ENCODE results near the gene AEBP1. TPM values are rescaled to one million over a fixed set of nuclear protein-coding genes. Genes with fewer than 3 reads are reported as not detected.

The AEBP1 gene
- total and polyA plus RNA-seq, 2 of the 4 experiments (the other 2 are of a cell fraction): 1.1 to 5.7 TPM

DNA sequence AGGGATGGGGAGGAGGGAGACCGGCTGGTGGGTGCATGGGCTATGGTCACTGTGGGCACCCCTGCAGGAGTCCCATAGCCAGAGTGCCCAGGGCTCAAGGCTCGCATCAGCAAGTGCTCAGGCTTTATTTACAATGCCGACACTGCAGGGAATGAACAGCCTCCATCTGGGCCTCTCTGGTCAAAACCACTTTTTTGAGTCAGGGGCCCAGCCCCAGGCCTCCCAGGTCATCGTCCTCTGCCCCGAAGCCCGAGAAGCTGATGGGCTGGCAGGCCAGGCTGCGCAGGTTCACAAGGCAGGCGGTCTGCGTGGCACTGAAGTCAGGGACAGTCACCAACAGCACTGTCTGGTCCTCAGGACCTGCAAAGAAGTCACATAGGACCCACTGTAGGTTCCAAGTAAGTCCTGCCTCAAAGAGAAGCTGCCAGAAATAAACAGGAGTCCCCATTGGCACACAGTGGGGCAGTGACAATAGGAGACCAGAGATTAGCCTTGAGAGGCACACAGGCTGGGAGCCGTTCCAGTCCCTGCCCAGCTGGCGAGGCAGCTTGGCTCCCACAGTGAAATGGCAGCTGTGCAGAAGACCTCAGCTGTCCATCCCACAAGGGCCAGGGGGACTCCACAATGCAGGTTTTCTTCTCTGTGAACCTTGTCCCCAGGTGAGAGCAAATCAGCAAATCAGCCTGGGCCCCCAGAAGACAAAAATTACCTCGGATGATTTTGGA, 10.6 kb downstream of the AEBP1 start:
- no peak overlapping the region for H3K4me3 ChIP-seq (ENCODE audit: insufficient read depth, low read depth, low read length)
- WGBS, 2 experiments (ENCODE audit: extremely low coverage in 2 of 2, insufficient read length in 1 of 2): 97% methylated on average over 9 of the region's 12 CpGs; no CpG with 5 or more reads in 1 of the 2 experiments
- no peak overlapping the region for H3K14ac ChIP-seq (replicated peaks; ENCODE audit: low read depth, low read length)
- POLR2A ChIA-PET (ENCODE audit: unreplicated experiment): no interaction called here
- H2BK15ac ChIP-seq (ENCODE audit: low read depth, low read length): no peak overlapping the region
- CTCF ChIA-PET: no interaction called here
- H2BK5ac ChIP-seq (ENCODE audit: low read depth, low read length, poor library complexity, severe bottlenecking): no peak overlapping the region
- no peak overlapping the region for H3K27ac ChIP-seq (ENCODE audit: insufficient read depth, low read length)
- TF ChIP-seq RAD21 (IDR thresholded peaks at IDR 0.05; ENCODE audit: low read length) (no peak), NFE2L2 (IDR thresholded peaks at IDR 0.05; ENCODE audit: low read depth, low read length) (no peak), POLR2A (IDR thresholded peaks at IDR 0.05; ENCODE audit: low read depth, low read length) (no peak), BHLHE40 (IDR thresholded peaks at IDR 0.05; ENCODE audit: low read depth, low read length) (no peak), SMC3 (IDR thresholded peaks at IDR 0.05; ENCODE audit: low read depth, low read length) (no peak), RCOR1 (IDR thresholded peaks at IDR 0.05; ENCODE audit: insufficient replicate concordance, low read length) (no peak), RFX5 (IDR thresholded peaks at IDR 0.05; ENCODE audit: low read depth, low read length) (no peak), CEBPB (IDR thresholded peaks at IDR 0.05; ENCODE audit: low read depth, low read length) (no peak), CHD1 (IDR thresholded peaks at IDR 0.05; ENCODE audit: low read depth, low read length) (no peak), MAFK (IDR thresholded peaks at IDR 0.05; ENCODE audit: low read depth, low read length) (no peak), MXI1 (IDR thresholded peaks at IDR 0.05; ENCODE audit: borderline replicate concordance, low read depth, low read length) (no peak), FOS (IDR thresholded peaks at IDR 0.05; ENCODE audit: low read depth, low read length) (no peak), MAZ (IDR thresholded peaks at IDR 0.05; ENCODE audit: borderline replicate concordance, low read depth, low read length) (no peak)
- TF ChIP-seq, protein P1, sequence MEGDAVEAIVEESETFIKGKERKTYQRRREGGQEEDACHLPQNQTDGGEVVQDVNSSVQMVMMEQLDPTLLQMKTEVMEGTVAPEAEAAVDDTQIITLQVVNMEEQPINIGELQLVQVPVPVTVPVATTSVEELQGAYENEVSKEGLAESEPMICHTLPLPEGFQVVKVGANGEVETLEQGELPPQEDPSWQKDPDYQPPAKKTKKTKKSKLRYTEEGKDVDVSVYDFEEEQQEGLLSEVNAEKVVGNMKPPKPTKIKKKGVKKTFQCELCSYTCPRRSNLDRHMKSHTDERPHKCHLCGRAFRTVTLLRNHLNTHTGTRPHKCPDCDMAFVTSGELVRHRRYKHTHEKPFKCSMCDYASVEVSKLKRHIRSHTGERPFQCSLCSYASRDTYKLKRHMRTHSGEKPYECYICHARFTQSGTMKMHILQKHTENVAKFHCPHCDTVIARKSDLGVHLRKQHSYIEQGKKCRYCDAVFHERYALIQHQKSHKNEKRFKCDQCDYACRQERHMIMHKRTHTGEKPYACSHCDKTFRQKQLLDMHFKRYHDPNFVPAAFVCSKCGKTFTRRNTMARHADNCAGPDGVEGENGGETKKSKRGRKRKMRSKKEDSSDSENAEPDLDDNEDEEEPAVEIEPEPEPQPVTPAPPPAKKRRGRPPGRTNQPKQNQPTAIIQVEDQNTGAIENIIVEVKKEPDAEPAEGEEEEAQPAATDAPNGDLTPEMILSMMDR (conservative IDR thresholded peaks at IDR 0.05; ENCODE audit: low read depth, low read length): no peak
- TF ChIP-seq, protein P2, sequence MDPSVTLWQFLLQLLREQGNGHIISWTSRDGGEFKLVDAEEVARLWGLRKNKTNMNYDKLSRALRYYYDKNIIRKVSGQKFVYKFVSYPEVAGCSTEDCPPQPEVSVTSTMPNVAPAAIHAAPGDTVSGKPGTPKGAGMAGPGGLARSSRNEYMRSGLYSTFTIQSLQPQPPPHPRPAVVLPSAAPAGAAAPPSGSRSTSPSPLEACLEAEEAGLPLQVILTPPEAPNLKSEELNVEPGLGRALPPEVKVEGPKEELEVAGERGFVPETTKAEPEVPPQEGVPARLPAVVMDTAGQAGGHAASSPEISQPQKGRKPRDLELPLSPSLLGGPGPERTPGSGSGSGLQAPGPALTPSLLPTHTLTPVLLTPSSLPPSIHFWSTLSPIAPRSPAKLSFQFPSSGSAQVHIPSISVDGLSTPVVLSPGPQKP (IDR thresholded peaks at IDR 0.05; ENCODE audit: borderline replicate concordance, low read depth, low read length): no peak
- TF ChIP-seq, protein P3, sequence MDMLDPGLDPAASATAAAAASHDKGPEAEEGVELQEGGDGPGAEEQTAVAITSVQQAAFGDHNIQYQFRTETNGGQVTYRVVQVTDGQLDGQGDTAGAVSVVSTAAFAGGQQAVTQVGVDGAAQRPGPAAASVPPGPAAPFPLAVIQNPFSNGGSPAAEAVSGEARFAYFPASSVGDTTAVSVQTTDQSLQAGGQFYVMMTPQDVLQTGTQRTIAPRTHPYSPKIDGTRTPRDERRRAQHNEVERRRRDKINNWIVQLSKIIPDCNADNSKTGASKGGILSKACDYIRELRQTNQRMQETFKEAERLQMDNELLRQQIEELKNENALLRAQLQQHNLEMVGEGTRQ (IDR thresholded peaks at IDR 0.05; ENCODE audit: low read depth, low read length): no peak
- H2AK9ac ChIP-seq (replicated peaks; ENCODE audit: low read depth, low read length, poor library complexity): no peak overlapping the region
- H3K9me3 ChIP-seq (ENCODE audit: control insufficient read depth, insufficient read depth, low read length): no peaks in the 10 kb centered on the region
- ATAC-seq (ENCODE audit: low read depth) (no peak), DNase-seq (no peak)
- no TSS peak for BruUV-seq (replicated peaks)
- H3K27me3 ChIP-seq (ENCODE audit: control insufficient read depth, insufficient read depth, low read length): no peaks in the 10 kb centered on the region
- H3K4ac ChIP-seq (ENCODE audit: low read depth, low read length): no peak overlapping the region
- no peak overlapping the region for H3K9ac ChIP-seq (ENCODE audit: low read depth, low read length)
- H3K4me1 ChIP-seq (ENCODE audit: control insufficient read depth, insufficient read depth, low read length): no peaks in the 10 kb centered on the region
- no peak overlapping the region for H4K91ac ChIP-seq (ENCODE audit: insufficient read depth, low read depth, low read length)
- 0 out of 2 replicates have a peak, but pooled peaks cover 9% of the 10 kb centered on the region for H3K9me1 ChIP-seq (ENCODE audit: insufficient read depth, low read length)
- dilution Hi-C loops (cut with HindIII; ENCODE audit: low sequenced_read_pairs, unreplicated experiment) (no loop called here), in situ Hi-C loops (cut with MboI; ENCODE audit: low sequenced_read_pairs) (no loop called here), intact Hi-C loops (cut with micrococcal nuclease) (no loop called here)
- H3K23ac ChIP-seq (ENCODE audit: low read depth, low read length): no peak overlapping the region
- no peak overlapping the region for H2AK5ac ChIP-seq (ENCODE audit: low read depth, low read length)
- H2BK20ac ChIP-seq (ENCODE audit: low read depth, low read length): no peak overlapping the region
- peaks cover 0 to 17% of the 10 kb centered on the region in 2 experiments; a peak in 3 of 4 replicates for H3K79me1 ChIP-seq (ENCODE audit: low read depth in 1 of 2, low read length in 2 of 2)
- no peaks in the 10 kb centered on the region; the same call in 1 of the 2 replicates for H4K20me1 ChIP-seq (ENCODE audit: insufficient read depth, low read length)
- H3K4me2 ChIP-seq (ENCODE audit: low read depth, low read length): no peak overlapping the region
- H3K56ac ChIP-seq (ENCODE audit: extremely low read depth, insufficient read depth, low read length): no peak overlapping the region
- H4K5ac ChIP-seq (ENCODE audit: low read depth, low read length): no peak overlapping the region
- no peak overlapping the region for H2AFZ ChIP-seq (replicated peaks; ENCODE audit: low read length, poor library complexity)
- no peak overlapping the region for H2BK120ac ChIP-seq (ENCODE audit: low read depth, low read length)
- H4K8ac ChIP-seq (ENCODE audit: low read depth in 2 of 2, low read length in 2 of 2): no peak overlapping the region
- H3K36me3 ChIP-seq (ENCODE audit: control insufficient read depth, insufficient read depth, low read length): peaks cover 36% of the 10 kb centered on the region
- H3K18ac ChIP-seq (ENCODE audit: low read depth, low read length): no peak overlapping the region
